Measurements from ENCODE around the gene AK3.

AK3 gene

DNA sequence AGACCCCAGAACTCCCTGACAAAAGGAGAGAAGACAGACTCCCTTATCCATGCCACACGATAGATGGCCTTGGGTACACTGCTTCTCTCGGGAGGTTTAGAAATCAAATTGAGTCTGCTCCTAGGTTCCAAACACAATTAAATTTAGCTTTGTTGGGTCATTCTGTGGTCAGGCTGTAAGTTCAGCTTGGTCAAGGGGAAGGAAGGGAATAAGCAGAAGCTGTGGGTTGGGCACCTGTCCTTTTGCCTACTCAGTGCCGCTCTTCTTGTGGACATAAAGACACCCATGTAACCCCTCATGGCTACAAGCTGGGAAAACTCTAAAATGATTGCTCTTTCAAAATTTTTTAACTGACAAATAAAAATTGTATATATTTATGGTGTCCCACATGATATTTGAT, 19.1 kb upstream of the AK3 start:
- TF ChIP-seq GATA3 (IDR thresholded peaks at IDR 0.05; ENCODE audit: low read depth, low read length) (no peak), GATA2 (IDR thresholded peaks at IDR 0.05; ENCODE audit: low read depth, low read length) (no peak)

- no peak for TF ChIP-seq GATA2 (IDR thresholded peaks at IDR 0.05; ENCODE audit: low read depth, low read length)
These were observed 15.4 kb upstream of the AK3 start for GRCh38 chr9:4756420-4756819.

GRCh38 chr9:4755026-4755609, 14.1 kb upstream of the AK3 start:
- no peak for TF ChIP-seq GATA2 (IDR thresholded peaks at IDR 0.05; ENCODE audit: low read depth, low read length)
- TF ChIP-seq GATA3 (IDR thresholded peaks at IDR 0.05; ENCODE audit: low read depth, low read length) = no peak

- TF ChIP-seq GATA3 (IDR thresholded peaks at IDR 0.05; ENCODE audit: low read depth, low read length) (no peak), GATA2 (IDR thresholded peaks at IDR 0.05; ENCODE audit: low read depth, low read length) (no peak)
These were observed 9.1 kb upstream of the AK3 start for GRCh38 chr9:4750023-4750673.

GRCh38 chr9:4748612-4749011, 7.6 kb upstream of the AK3 start:
- no peak for TF ChIP-seq GATA2 (IDR thresholded peaks at IDR 0.05; ENCODE audit: low read depth, low read length)
- no peak for TF ChIP-seq GATA3 (IDR thresholded peaks at IDR 0.05; ENCODE audit: low read depth, low read length)

GRCh38 chr9:4746278-4747030, 5.5 kb upstream of the AK3 start:
- TF ChIP-seq GATA3 (IDR thresholded peaks at IDR 0.05; ENCODE audit: low read depth, low read length) (no peak), GATA2 (IDR thresholded peaks at IDR 0.05; ENCODE audit: low read depth, low read length) (no peak)

DNA sequence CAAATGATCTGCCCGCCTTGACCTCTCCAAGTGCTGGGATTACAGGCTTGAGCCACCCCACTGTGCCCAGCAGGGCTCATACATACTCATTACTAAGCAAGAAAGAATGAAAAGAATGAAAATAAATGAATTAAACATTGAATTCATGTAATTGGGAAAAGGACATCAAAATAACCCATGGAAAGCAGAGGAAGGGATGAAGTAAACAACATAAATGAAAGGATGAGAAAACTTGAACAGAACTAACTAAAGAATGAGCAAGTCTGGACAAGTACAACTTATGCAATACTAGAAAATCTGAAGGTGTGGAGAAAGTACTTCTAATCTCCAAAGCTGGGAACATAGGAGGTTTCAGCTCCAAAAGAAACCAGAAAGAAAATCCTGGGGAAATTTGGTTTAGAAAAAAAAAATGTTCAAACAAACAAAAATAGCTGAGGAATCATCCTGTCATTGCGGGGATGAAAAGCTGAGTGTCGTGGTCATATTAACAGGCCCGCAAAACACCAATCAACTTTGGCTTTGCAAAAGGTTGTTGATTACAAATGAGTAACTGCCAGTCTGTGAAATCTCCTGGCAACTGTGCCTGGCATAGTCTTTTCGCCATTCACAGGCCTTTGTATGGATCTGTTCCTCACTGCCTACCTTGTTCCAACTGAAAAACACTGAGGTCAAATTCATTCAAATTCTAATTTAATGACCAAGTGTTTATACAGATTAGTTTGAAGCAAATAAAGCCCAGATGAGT, 2.3 kb upstream of the AK3 start:
- TF ChIP-seq GATA3 (IDR thresholded peaks at IDR 0.05; ENCODE audit: low read depth, low read length) (no peak), GATA2 (IDR thresholded peaks at IDR 0.05; ENCODE audit: low read depth, low read length) (no peak)

DNA sequence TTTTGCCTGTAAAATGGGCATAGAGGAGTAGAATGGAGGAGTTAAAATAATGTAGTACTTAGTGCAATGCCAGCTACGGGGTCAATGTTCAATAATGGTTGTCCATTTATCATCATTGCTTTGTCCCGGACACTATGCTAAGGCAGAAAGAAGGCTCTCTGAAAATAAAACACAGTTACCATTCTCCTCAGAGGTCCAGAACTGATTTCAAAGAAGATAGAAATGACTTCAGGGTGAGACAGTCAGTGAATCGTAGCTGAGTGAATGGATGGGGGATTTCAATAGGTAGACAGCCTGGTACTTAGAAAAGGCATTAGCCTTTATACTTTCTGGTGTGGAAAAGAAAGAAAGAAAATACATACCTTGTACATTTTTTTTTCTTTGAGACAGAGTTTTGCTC, 1.2 kb upstream of the AK3 start:
- TF ChIP-seq GATA2 (IDR thresholded peaks at IDR 0.05; ENCODE audit: low read depth, low read length) = no peak
- no peak for TF ChIP-seq GATA3 (IDR thresholded peaks at IDR 0.05; ENCODE audit: low read depth, low read length)

GRCh38 chr9:4741365-4742089, 525 bp upstream of the AK3 start:
- TF ChIP-seq GATA2 (IDR thresholded peaks at IDR 0.05; ENCODE audit: low read depth, low read length) (no peak), GATA3 (IDR thresholded peaks at IDR 0.05; ENCODE audit: low read depth, low read length) (no peak)

GRCh38 chr9:4740388-4740637, 689 bp downstream of the AK3 start:
- no peak for TF ChIP-seq GATA2 (IDR thresholded peaks at IDR 0.05; ENCODE audit: low read depth, low read length)
- TF ChIP-seq GATA3 (IDR thresholded peaks at IDR 0.05; ENCODE audit: low read depth, low read length) = no peak

DNA sequence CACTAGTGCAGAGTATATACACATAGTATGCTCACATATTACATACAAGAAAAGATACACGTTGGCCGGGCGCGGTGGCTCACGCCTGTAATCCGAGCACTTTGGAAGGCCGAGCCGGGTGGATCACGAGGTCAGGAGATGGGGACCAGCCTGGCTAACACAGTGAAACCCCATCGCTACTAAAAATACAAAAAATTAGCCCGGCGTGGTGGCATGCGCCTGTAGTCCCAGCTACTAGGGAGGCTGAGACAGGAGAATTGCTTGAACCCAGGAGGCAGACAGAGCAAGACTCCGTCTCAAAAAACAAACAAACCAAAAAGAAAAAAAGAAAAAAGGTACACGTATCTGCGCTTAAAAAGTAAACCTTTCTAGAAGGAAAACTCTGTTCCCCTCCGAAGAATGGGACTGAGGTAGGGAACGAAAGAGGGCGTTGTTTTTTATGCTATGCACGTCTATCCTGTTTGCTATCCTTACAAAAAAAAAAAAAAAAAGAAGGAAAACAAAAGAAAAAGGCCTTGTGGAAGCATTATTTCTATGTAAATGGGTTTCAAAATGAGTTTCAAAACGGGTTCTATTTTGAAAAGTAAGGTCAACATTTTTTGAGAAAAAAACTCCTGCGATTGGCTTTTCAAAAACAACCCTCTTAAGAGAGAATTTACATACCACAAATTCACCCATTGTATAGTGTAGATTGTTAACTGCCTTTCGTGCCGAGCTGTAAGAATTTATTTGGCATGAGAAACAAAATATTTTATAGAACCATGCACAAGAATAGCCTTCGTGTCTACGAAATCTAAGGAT, 1.2 kb downstream of the AK3 start:
- TF ChIP-seq GATA3 (IDR thresholded peaks at IDR 0.05; ENCODE audit: low read depth, low read length) = no peak
- no peak for TF ChIP-seq GATA2 (IDR thresholded peaks at IDR 0.05; ENCODE audit: low read depth, low read length)

- TF ChIP-seq GATA2 (IDR thresholded peaks at IDR 0.05; ENCODE audit: low read depth, low read length) = no peak
- TF ChIP-seq GATA3 (IDR thresholded peaks at IDR 0.05; ENCODE audit: low read depth, low read length) = no peak
These were observed 2.0 kb downstream of the AK3 start for GRCh38 chr9:4738866-4739586.

DNA sequence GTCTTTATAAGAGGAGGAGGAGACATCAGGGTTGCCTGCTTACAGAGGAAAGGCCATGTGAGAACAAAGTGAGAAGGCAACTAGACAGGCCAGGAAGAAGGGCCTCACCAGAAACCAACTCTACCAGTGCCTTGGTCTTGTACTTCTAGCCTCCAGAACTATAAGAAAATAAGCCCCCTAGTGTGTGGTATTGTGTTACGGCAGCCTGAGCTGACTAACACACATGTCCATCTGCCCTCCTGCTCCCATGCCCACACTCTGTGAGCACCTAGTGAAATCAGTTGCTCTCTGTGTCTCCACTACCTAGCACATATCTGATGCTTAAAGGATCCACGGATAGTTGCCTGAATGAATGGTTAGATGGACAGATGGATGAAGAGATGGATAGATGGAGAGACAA, 6.9 kb downstream of the AK3 start:
- TF ChIP-seq GATA3 (IDR thresholded peaks at IDR 0.05; ENCODE audit: low read depth, low read length) (no peak), GATA2 (IDR thresholded peaks at IDR 0.05; ENCODE audit: low read depth, low read length) (no peak)

Measured in SH-SY5Y (cell line).